ENCODE data around the gene RPS24.
A peak's percentile ranks its signal among the peaks of the same experiment; 100 is the strongest.

RPS24 gene

GRCh38 chr10:78035933-78036583 is 2.4 kb downstream of the RPS24 start:
- FAIRE-seq (no peak), DNase-seq (ENCODE audit: insufficient read length, low spot score) (no peak)
- TF ChIP-seq POLR2A (IDR thresholded peaks at IDR 0.05; ENCODE audit: low read depth, low read length): no peak

GRCh38 chr10:78038105-78038504 is 4.4 kb downstream of the RPS24 start:
- FAIRE-seq (no peak), DNase-seq (ENCODE audit: insufficient read length, low spot score) (no peak)
- no peak for TF ChIP-seq POLR2A (IDR thresholded peaks at IDR 0.05; ENCODE audit: low read depth, low read length)

- no peak for TF ChIP-seq POLR2A (IDR thresholded peaks at IDR 0.05; ENCODE audit: low read depth, low read length)
- no peak for DNase-seq (ENCODE audit: insufficient read length, low spot score)
- no peak for FAIRE-seq
Measured at GRCh38 chr10:78038791-78039547, 5.3 kb downstream of the RPS24 start.

- no peak for DNase-seq (ENCODE audit: insufficient read length, low spot score)
- TF ChIP-seq POLR2A (IDR thresholded peaks at IDR 0.05; ENCODE audit: low read depth, low read length): no peak
- no peak for FAIRE-seq
Measured at GRCh38 chr10:78039743-78040142, 6.1 kb downstream of the RPS24 start.

- FAIRE-seq (no peak), DNase-seq (ENCODE audit: insufficient read length, low spot score) (no peak)
- TF ChIP-seq POLR2A (IDR thresholded peaks at IDR 0.05; ENCODE audit: low read depth, low read length): no peak
Measured at GRCh38 chr10:78041170-78042057, 7.8 kb downstream of the RPS24 start.

- no peak for FAIRE-seq
- no peak for TF ChIP-seq POLR2A (IDR thresholded peaks at IDR 0.05; ENCODE audit: low read depth, low read length)
Measured at GRCh38 chr10:78042058-78042751, 8.5 kb downstream of the RPS24 start.

GRCh38 chr10:78042752-78043104 is 9.1 kb downstream of the RPS24 start:
- FAIRE-seq: no peak
- no peak for DNase-seq (ENCODE audit: insufficient read length, low spot score)
- no peak for TF ChIP-seq POLR2A (IDR thresholded peaks at IDR 0.05; ENCODE audit: low read depth, low read length)

More at GRCh38 chr10:78042058-78042751, 8.5 kb downstream of the RPS24 start:
- DNase-seq (ENCODE audit: insufficient read length, low spot score): no peak

- no peak for TF ChIP-seq POLR2A (IDR thresholded peaks at IDR 0.05; ENCODE audit: low read depth, low read length)
- no peak for FAIRE-seq
- no peak for DNase-seq (ENCODE audit: insufficient read length, low spot score)
Measured at GRCh38 chr10:78044179-78044578, 10.5 kb downstream of the RPS24 start.

- no peak for TF ChIP-seq POLR2A (IDR thresholded peaks at IDR 0.05; ENCODE audit: low read depth, low read length)
- DNase-seq (ENCODE audit: insufficient read length, low spot score) (no peak), FAIRE-seq (no peak)
Measured at GRCh38 chr10:78044699-78045098, 11.0 kb downstream of the RPS24 start.

GRCh38 chr10:78045237-78045636 is 11.6 kb downstream of the RPS24 start:
- FAIRE-seq (no peak), DNase-seq (ENCODE audit: insufficient read length, low spot score) (no peak)
- no peak for TF ChIP-seq POLR2A (IDR thresholded peaks at IDR 0.05; ENCODE audit: low read depth, low read length)

- no peak for DNase-seq (ENCODE audit: insufficient read length, low spot score)
- no peak for FAIRE-seq
- TF ChIP-seq POLR2A (IDR thresholded peaks at IDR 0.05; ENCODE audit: low read depth, low read length): no peak
Measured at GRCh38 chr10:78045856-78046255, 12.2 kb downstream of the RPS24 start.

GRCh38 chr10:78046711-78047269 is 13.1 kb downstream of the RPS24 start:
- TF ChIP-seq POLR2A (IDR thresholded peaks at IDR 0.05; ENCODE audit: low read depth, low read length): no peak
- DNase-seq (ENCODE audit: insufficient read length, low spot score) (no peak), FAIRE-seq (no peak)

GRCh38 chr10:78047314-78047891 is 13.7 kb downstream of the RPS24 start:
- TF ChIP-seq POLR2A (IDR thresholded peaks at IDR 0.05; ENCODE audit: low read depth, low read length): no peak
- peak; percentile 6 for FAIRE-seq
- DNase-seq (ENCODE audit: insufficient read length, low spot score): peak; percentile 72

Data from H54 (cell line).